ENCODE measurements around the gene FHDC1. TPM values are rescaled to one million over a fixed set of nuclear protein-coding genes. Genes with fewer than 3 reads are reported as not detected.

The FHDC1 gene
- total RNA-seq, 2 donors from 2014 or later, result 0.10 TPM

GRCh38 chr4:152940461-152940860 is 4.3 kb downstream of the FHDC1 start:
- H3K4me3 Mint-ChIP-seq, result no peak overlapping the region
- peaks cover 36% of the 10 kb centered on the region for H3K27me3 Mint-ChIP-seq
- peaks cover 9% of the 10 kb centered on the region for H3K4me1 Mint-ChIP-seq
- no peak overlapping the region for H3K27ac Mint-ChIP-seq
- DNase-seq, result no peak
- peaks cover 4% of the 10 kb centered on the region for H3K36me3 Mint-ChIP-seq (ENCODE audit: low read depth)
- no peak for ATAC-seq
- no peaks in the 10 kb centered on the region for H3K9me3 ChIP-seq (ENCODE audit: control insufficient read depth, low read length, poor library complexity, severe bottlenecking)

GRCh38 chr4:152941411-152941810 is 5.3 kb downstream of the FHDC1 start:
- no peak overlapping the region for H3K4me3 Mint-ChIP-seq
- no peak for ATAC-seq
- H3K9me3 ChIP-seq (ENCODE audit: control insufficient read depth, low read length, poor library complexity, severe bottlenecking), result no peaks in the 10 kb centered on the region
- H3K27me3 Mint-ChIP-seq, result peaks cover 39% of the 10 kb centered on the region
- DNase-seq, result no peak
- no peak overlapping the region for H3K27ac Mint-ChIP-seq
- peaks cover 9% of the 10 kb centered on the region for H3K4me1 Mint-ChIP-seq
- peaks cover 4% of the 10 kb centered on the region for H3K36me3 Mint-ChIP-seq (ENCODE audit: low read depth)

- ATAC-seq (no peak), DNase-seq (no peak)
- no peak overlapping the region for H3K4me3 Mint-ChIP-seq
- H3K27ac Mint-ChIP-seq, result no peak overlapping the region
- H3K27me3 Mint-ChIP-seq, result peaks cover 46% of the 10 kb centered on the region
- H3K9me3 ChIP-seq (ENCODE audit: control insufficient read depth, low read length, poor library complexity, severe bottlenecking), result no peaks in the 10 kb centered on the region
- peaks cover 4% of the 10 kb centered on the region for H3K36me3 Mint-ChIP-seq (ENCODE audit: low read depth)
- peaks cover 9% of the 10 kb centered on the region for H3K4me1 Mint-ChIP-seq
Measured at GRCh38 chr4:152942346-152942745, 6.2 kb downstream of the FHDC1 start.

- no peak for DNase-seq
- no peaks in the 10 kb centered on the region for H3K9me3 ChIP-seq (ENCODE audit: control insufficient read depth, low read length, poor library complexity, severe bottlenecking)
- no peak overlapping the region for H3K27ac Mint-ChIP-seq
- H3K27me3 Mint-ChIP-seq, result peaks cover 49% of the 10 kb centered on the region
- peaks cover 2% of the 10 kb centered on the region for H3K4me1 Mint-ChIP-seq
- no peak overlapping the region for H3K4me3 Mint-ChIP-seq
- peaks cover 4% of the 10 kb centered on the region for H3K36me3 Mint-ChIP-seq (ENCODE audit: low read depth)
- no peak for ATAC-seq
Measured at GRCh38 chr4:152943672-152944071, 7.5 kb downstream of the FHDC1 start.

- H3K4me3 Mint-ChIP-seq, result no peak overlapping the region
- H3K27ac Mint-ChIP-seq, result no peak overlapping the region
- ATAC-seq, result no peak
Measured at GRCh38 chr4:152944666-152945320, 8.7 kb downstream of the FHDC1 start.

GRCh38 chr4:152945639-152946038 is 9.5 kb downstream of the FHDC1 start:
- Mint-ChIP-seq H3K4me1 (peaks cover 2% of the 10 kb centered on the region), H3K27me3 (peaks cover 40% of the 10 kb centered on the region), H3K36me3 (ENCODE audit: low read depth) (peaks cover 2% of the 10 kb centered on the region), H3K27ac (no peak overlapping the region), H3K4me3 (no peak overlapping the region)
- no peaks in the 10 kb centered on the region for H3K9me3 ChIP-seq (ENCODE audit: control insufficient read depth, low read length, poor library complexity, severe bottlenecking)
- ATAC-seq (no peak), DNase-seq (no peak)

More at GRCh38 chr4:152944666-152945320, 8.7 kb downstream of the FHDC1 start:
- H3K36me3 Mint-ChIP-seq (ENCODE audit: low read depth), result peaks cover 2% of the 10 kb centered on the region
- DNase-seq, result no peak
- H3K4me1 Mint-ChIP-seq, result peaks cover 2% of the 10 kb centered on the region
- no peaks in the 10 kb centered on the region for H3K9me3 ChIP-seq (ENCODE audit: control insufficient read depth, low read length, poor library complexity, severe bottlenecking)
- H3K27me3 Mint-ChIP-seq, result peaks cover 42% of the 10 kb centered on the region

GRCh38 chr4:152946446-152946845 is 10.3 kb downstream of the FHDC1 start:
- peaks cover 2% of the 10 kb centered on the region for H3K4me1 Mint-ChIP-seq
- no peaks in the 10 kb centered on the region for H3K9me3 ChIP-seq (ENCODE audit: control insufficient read depth, low read length, poor library complexity, severe bottlenecking)
- peaks cover 48% of the 10 kb centered on the region for H3K27me3 Mint-ChIP-seq
- DNase-seq (no peak), ATAC-seq (no peak)
- no peak overlapping the region for H3K4me3 Mint-ChIP-seq
- H3K36me3 Mint-ChIP-seq (ENCODE audit: low read depth), result peaks cover 2% of the 10 kb centered on the region
- no peak overlapping the region for H3K27ac Mint-ChIP-seq

- Mint-ChIP-seq H3K27me3 (peaks cover 48% of the 10 kb centered on the region), H3K4me1 (peaks cover 2% of the 10 kb centered on the region), H3K36me3 (ENCODE audit: low read depth) (peaks cover 2% of the 10 kb centered on the region), H3K27ac (no peak overlapping the region), H3K4me3 (no peak overlapping the region)
- no peak for ATAC-seq
- no peak for DNase-seq
- H3K9me3 ChIP-seq (ENCODE audit: control insufficient read depth, low read length, poor library complexity, severe bottlenecking), result no peaks in the 10 kb centered on the region
Measured at GRCh38 chr4:152947311-152947710, 11.2 kb downstream of the FHDC1 start.

- no peaks in the 10 kb centered on the region for H3K9me3 ChIP-seq (ENCODE audit: control insufficient read depth, low read length, poor library complexity, severe bottlenecking)
- Mint-ChIP-seq H3K4me1 (peaks cover 2% of the 10 kb centered on the region), H3K36me3 (ENCODE audit: low read depth) (peaks cover 2% of the 10 kb centered on the region), H3K27me3 (peaks cover 45% of the 10 kb centered on the region), H3K27ac (no peak overlapping the region), H3K4me3 (no peak overlapping the region)
- no peak for DNase-seq
- no peak for ATAC-seq
Measured at GRCh38 chr4:152949930-152950329, 13.8 kb downstream of the FHDC1 start.

GRCh38 chr4:152950402-152951274 is 14.5 kb downstream of the FHDC1 start:
- H3K9me3 ChIP-seq (ENCODE audit: control insufficient read depth, low read length, poor library complexity, severe bottlenecking), result no peaks in the 10 kb centered on the region
- DNase-seq (no peak), ATAC-seq (no peak)
- H3K4me3 Mint-ChIP-seq, result no peak overlapping the region
- H3K27me3 Mint-ChIP-seq, result peaks cover 44% of the 10 kb centered on the region
- peaks cover 2% of the 10 kb centered on the region for H3K36me3 Mint-ChIP-seq (ENCODE audit: low read depth)
- peaks cover 2% of the 10 kb centered on the region for H3K4me1 Mint-ChIP-seq
- no peak overlapping the region for H3K27ac Mint-ChIP-seq

- Mint-ChIP-seq H3K36me3 (ENCODE audit: low read depth) (peaks cover 2% of the 10 kb centered on the region), H3K27ac (no peak overlapping the region), H3K4me1 (no peaks in the 10 kb centered on the region), H3K27me3 (peaks cover 39% of the 10 kb centered on the region), H3K4me3 (no peak overlapping the region)
- DNase-seq (no peak), ATAC-seq (no peak)
- no peaks in the 10 kb centered on the region for H3K9me3 ChIP-seq (ENCODE audit: control insufficient read depth, low read length, poor library complexity, severe bottlenecking)
Measured at GRCh38 chr4:152951348-152951747, 15.2 kb downstream of the FHDC1 start.

- DNase-seq, result no peak
- H3K27me3 Mint-ChIP-seq, result peaks cover 28% of the 10 kb centered on the region
- H3K27ac Mint-ChIP-seq, result no peak overlapping the region
- peaks cover 2% of the 10 kb centered on the region for H3K36me3 Mint-ChIP-seq (ENCODE audit: low read depth)
- no peaks in the 10 kb centered on the region for H3K9me3 ChIP-seq (ENCODE audit: control insufficient read depth, low read length, poor library complexity, severe bottlenecking)
- ATAC-seq, result no peak
- no peak overlapping the region for H3K4me3 Mint-ChIP-seq
- H3K4me1 Mint-ChIP-seq, result no peaks in the 10 kb centered on the region
Measured at GRCh38 chr4:152953514-152953913, 17.4 kb downstream of the FHDC1 start.

- H3K9me3 ChIP-seq (ENCODE audit: control insufficient read depth, low read length, poor library complexity, severe bottlenecking), result no peaks in the 10 kb centered on the region
- Mint-ChIP-seq H3K36me3 (ENCODE audit: low read depth) (peaks cover 2% of the 10 kb centered on the region), H3K4me3 (no peak overlapping the region), H3K4me1 (no peaks in the 10 kb centered on the region), H3K27me3 (peaks cover 27% of the 10 kb centered on the region), H3K27ac (no peak overlapping the region)
- DNase-seq (no peak), ATAC-seq (no peak)
Measured at GRCh38 chr4:152954741-152955140, 18.6 kb downstream of the FHDC1 start.

All from T-helper 17 cell (primary cell).